ENCODE data around the gene TTLL5.

Gene TTLL5

GRCh38 chr14:75926431-75927115 lies 265.5 kb downstream of the TTLL5 start:
- TF ChIP-seq CTCF (conservative IDR thresholded peaks at IDR 0.05) = no peak; the same call in 1 of the 2 replicates
- H3K27ac ChIP-seq = no peak overlapping the region

- no peak for TF ChIP-seq CTCF (conservative IDR thresholded peaks at IDR 0.05)
- no peak overlapping the region for H3K27ac ChIP-seq
Measured at GRCh38 chr14:75927564-75928087, 266.6 kb downstream of the TTLL5 start.

GRCh38 chr14:75928690-75929181 lies 267.7 kb downstream of the TTLL5 start:
- no peak overlapping the region for H3K27ac ChIP-seq
- no peak for TF ChIP-seq CTCF (conservative IDR thresholded peaks at IDR 0.05)

- no peak overlapping the region for H3K27ac ChIP-seq
- no peak for TF ChIP-seq CTCF (conservative IDR thresholded peaks at IDR 0.05)
Measured at GRCh38 chr14:75933712-75934296, 272.8 kb downstream of the TTLL5 start.

- TF ChIP-seq CTCF (conservative IDR thresholded peaks at IDR 0.05) = no peak
- no peak overlapping the region for H3K27ac ChIP-seq
Measured at GRCh38 chr14:75934998-75935628, 274.1 kb downstream of the TTLL5 start.

GRCh38 chr14:75939200-75939599 lies 278.2 kb downstream of the TTLL5 start:
- no peak for TF ChIP-seq CTCF (conservative IDR thresholded peaks at IDR 0.05)
- H3K27ac ChIP-seq = no peak overlapping the region

GRCh38 chr14:75941030-75941429 lies 280.0 kb downstream of the TTLL5 start:
- H3K27ac ChIP-seq = no peak overlapping the region
- no peak for TF ChIP-seq CTCF (conservative IDR thresholded peaks at IDR 0.05)

Data from VCaP (cell line).